ENCODE results near the gene CCDC180. TPM values are rescaled to one million over a fixed set of nuclear protein-coding genes. Genes with fewer than 3 reads are reported as not detected.

Gene CCDC180
- total RNA-seq, 2 donors from 2014 or later = 5.8 to 9.7 TPM

DNA sequence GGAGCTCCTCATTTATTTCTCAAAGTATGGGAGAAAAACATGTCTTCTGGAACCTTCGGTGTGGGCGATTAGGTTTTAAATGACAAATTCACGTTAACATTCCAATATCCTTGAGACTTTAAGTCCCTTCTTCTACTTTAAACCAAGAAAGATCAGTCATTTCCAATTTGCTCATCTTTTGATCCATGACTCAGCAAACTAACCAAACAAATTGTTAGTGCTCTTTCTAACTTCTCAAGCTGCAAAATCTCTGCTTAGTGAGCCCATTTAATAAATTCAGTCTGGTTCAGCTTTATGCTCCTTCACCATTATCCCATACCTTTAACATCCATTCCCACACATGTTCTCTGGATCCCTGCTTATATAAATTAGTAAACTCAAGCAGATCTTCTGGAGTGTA is 5.5 kb upstream of the CCDC180 start:
- DNase-seq (ENCODE audit: low spot score) (no peak), ATAC-seq (ENCODE audit: insufficient number of reproducible peaks, low FRiP score, low read depth) (no peak)
- Histone ChIP-seq H3K27me3 (replicated peaks; ENCODE audit: insufficient read depth) (no peaks in the 10 kb centered on the region), H3K4me1 (ENCODE audit: control insufficient read depth in 1 of 2, low read depth in 2 of 2) (peaks cover 0 to 4% of the 10 kb centered on the region in 2 donors), H3K27ac (no peak overlapping the region), H3K9me3 (no peaks in the 10 kb centered on the region), H3K36me3 (no peaks in the 10 kb centered on the region), H3K4me3 (no peak overlapping the region)
- TF ChIP-seq, protein P1, sequence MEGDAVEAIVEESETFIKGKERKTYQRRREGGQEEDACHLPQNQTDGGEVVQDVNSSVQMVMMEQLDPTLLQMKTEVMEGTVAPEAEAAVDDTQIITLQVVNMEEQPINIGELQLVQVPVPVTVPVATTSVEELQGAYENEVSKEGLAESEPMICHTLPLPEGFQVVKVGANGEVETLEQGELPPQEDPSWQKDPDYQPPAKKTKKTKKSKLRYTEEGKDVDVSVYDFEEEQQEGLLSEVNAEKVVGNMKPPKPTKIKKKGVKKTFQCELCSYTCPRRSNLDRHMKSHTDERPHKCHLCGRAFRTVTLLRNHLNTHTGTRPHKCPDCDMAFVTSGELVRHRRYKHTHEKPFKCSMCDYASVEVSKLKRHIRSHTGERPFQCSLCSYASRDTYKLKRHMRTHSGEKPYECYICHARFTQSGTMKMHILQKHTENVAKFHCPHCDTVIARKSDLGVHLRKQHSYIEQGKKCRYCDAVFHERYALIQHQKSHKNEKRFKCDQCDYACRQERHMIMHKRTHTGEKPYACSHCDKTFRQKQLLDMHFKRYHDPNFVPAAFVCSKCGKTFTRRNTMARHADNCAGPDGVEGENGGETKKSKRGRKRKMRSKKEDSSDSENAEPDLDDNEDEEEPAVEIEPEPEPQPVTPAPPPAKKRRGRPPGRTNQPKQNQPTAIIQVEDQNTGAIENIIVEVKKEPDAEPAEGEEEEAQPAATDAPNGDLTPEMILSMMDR (IDR thresholded peaks at IDR 0.05) = no peak

DNA sequence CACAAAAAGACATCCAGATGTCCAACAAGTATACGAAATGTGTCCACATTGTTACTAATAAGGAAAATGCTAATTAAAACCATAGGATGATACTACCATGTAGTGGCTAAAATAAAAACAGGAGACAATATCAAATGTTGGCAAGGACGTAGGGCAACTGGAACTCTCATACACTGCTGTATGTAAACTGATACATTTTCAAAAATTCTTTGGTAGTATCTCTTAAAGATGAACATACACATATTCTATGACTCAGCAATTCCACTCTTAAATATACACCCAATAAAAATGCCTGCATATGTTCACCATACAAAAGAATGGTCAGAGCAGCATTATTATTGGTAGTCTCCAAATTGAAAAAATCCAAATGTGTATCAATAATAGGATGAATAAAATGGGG is 2.9 kb upstream of the CCDC180 start:
- no peak overlapping the region for H3K27ac ChIP-seq
- no peaks in the 10 kb centered on the region for H3K27me3 ChIP-seq (replicated peaks; ENCODE audit: insufficient read depth)
- no peak overlapping the region for H3K4me3 ChIP-seq
- peaks cover 3 to 15% of the 10 kb centered on the region in 2 donors for H3K4me1 ChIP-seq (ENCODE audit: control insufficient read depth in 1 of 2, low read depth in 2 of 2)
- TF ChIP-seq, protein P1 (IDR thresholded peaks at IDR 0.05) = no peak
- DNase-seq (ENCODE audit: low spot score) (no peak), ATAC-seq (ENCODE audit: insufficient number of reproducible peaks, low FRiP score, low read depth) (no peak)
- no peaks in the 10 kb centered on the region for H3K9me3 ChIP-seq
- H3K36me3 ChIP-seq = no peaks in the 10 kb centered on the region

DNA sequence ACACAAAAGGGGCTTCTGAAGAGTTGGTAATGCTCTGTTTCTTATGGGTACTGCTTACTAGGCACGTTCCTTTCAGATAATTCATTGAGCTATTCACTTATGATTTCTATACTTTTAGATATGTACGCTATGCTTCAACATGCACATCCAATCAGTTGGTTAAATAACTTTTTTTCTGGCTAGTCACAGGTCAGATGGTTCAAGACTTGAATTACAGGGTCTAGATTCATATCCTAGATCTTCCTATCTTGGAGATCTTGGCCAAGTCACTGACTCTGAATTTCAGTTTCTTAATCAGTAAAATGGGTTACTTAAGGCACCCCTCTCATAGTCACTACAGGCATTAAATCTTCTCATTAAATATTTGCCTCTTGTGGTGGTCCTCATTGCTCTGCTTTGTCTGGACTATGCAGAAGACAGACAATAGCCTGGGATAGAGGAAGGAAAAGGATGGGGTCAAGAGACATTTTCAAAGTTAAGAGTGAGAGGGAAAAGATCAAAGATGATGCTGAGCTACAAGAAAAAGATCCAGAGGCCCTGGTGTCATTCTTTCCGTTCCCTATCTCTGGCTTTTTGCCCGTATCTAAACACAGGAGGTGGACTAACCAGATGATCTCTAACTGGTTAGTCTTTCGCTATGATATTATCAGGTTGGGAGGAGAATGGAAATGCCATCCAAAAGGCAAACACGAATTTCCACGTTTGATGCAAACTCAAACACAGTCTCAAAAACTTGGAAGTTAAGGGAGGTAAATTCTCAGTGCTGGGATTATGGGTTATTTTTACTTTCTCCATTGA is 1.8 kb upstream of the CCDC180 start:
- ATAC-seq (ENCODE audit: insufficient number of reproducible peaks, low FRiP score, low read depth) (no peak), DNase-seq (ENCODE audit: low spot score) (no peak)
- peaks cover 3 to 15% of the 10 kb centered on the region in 2 donors for H3K4me1 ChIP-seq (ENCODE audit: control insufficient read depth in 1 of 2, low read depth in 2 of 2)
- H3K27me3 ChIP-seq (replicated peaks; ENCODE audit: insufficient read depth) = no peaks in the 10 kb centered on the region
- no peak overlapping the region for H3K27ac ChIP-seq
- TF ChIP-seq, protein P1 (IDR thresholded peaks at IDR 0.05) = no peak
- H3K36me3 ChIP-seq = peaks cover 7% of the 10 kb centered on the region
- H3K4me3 ChIP-seq = no peak overlapping the region
- H3K9me3 ChIP-seq = no peaks in the 10 kb centered on the region

DNA sequence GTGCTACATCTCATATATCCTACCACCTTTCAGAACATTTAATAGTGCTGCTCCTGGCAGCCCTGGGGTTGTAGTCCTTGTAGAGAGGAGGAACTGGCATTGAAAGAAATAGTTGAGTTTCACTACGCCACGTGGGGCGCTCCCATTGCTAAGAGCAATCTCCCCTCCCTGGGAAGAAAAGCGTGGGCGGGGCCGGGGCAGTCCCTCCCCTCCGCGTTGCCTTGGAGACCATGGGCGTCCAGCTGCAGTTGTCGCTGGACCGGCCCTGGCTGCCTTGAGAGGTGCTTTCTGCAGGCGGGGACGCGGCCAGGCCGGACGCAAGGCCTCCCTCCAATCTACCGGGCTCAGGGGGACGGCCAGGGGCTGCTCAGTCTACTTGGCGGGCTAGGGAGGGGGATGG is 368 bp upstream of the CCDC180 start:
- peaks cover 7% of the 10 kb centered on the region for H3K36me3 ChIP-seq
- no peaks in the 10 kb centered on the region for H3K9me3 ChIP-seq
- TF ChIP-seq, protein P1 (IDR thresholded peaks at IDR 0.05) = no peak
- peak overlapping the region; percentile 59 for H3K4me3 ChIP-seq
- peaks cover 3 to 15% of the 10 kb centered on the region in 2 donors for H3K4me1 ChIP-seq (ENCODE audit: control insufficient read depth in 1 of 2, low read depth in 2 of 2)
- no peaks in the 10 kb centered on the region for H3K27me3 ChIP-seq (replicated peaks; ENCODE audit: insufficient read depth)
- ATAC-seq (ENCODE audit: insufficient number of reproducible peaks, low FRiP score, low read depth) (peak; percentile 71), DNase-seq (ENCODE audit: low spot score) (peak; percentile 48)
- H3K27ac ChIP-seq = no peak overlapping the region

DNA sequence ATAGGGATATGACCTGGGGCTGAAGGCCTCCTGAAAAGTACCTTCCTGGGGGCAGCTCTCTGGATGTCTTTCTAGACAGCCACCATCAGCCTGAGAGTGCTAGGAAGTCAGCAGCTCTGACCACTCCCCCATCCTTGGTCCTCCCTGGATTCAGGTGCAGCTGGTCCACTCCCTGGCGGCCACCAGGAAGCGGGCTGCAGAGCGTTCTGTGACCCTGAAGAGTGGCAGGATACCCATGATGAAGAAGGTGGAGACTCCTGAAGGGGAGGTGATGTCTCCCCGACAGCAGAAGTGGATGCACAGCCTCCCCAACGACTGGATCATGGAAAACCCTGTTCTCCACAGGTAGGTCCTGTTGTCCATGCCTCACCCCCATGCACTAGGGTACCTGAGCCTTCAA is 1.8 kb downstream of the CCDC180 start:
- TF ChIP-seq, protein P1 (IDR thresholded peaks at IDR 0.05) = no peak

More for the DNA sequence above, 1.8 kb downstream of the CCDC180 start:
- Histone ChIP-seq H3K4me3 (no peak overlapping the region), H3K9me3 (no peaks in the 10 kb centered on the region), H3K27me3 (replicated peaks; ENCODE audit: insufficient read depth) (no peaks in the 10 kb centered on the region), H3K36me3 (peaks cover 19% of the 10 kb centered on the region), H3K4me1 (ENCODE audit: control insufficient read depth in 1 of 2, low read depth in 2 of 2) (peaks cover 3 to 15% of the 10 kb centered on the region in 2 donors), H3K27ac (no peak overlapping the region)
- ATAC-seq (ENCODE audit: insufficient number of reproducible peaks, low FRiP score, low read depth) (no peak), DNase-seq (ENCODE audit: low spot score) (no peak)
